A673 (cell line): Measurements from ENCODE around the gene KRTAP26-1. TPM values are rescaled to one million over a fixed set of nuclear protein-coding genes. Genes with fewer than 3 reads are reported as not detected.

Experiments
- BruUV-seq: library from RNA; stranded (reverse); fragments of 400-500 nt; replicated peaks from 2 replicates; lab custom pipeline; 2021; lab: Mats Ljungman, UMichigan
- CTCF ChIA-PET: fragments of 300-600 bp; sonication (Branson Sonifier 250); formaldehyde crosslinking; loops from one replicate; lab custom pipeline; 2022; ENCODE audit warnings: antibody characterized with exemption; lab: Charles Lee
- POLR2A ChIA-PET: fragments of 300-600 bp; sonication (Branson Sonifier 250); formaldehyde crosslinking; loops from one replicate; lab custom pipeline; 2022; ENCODE audit warnings: antibody characterized with exemption; ENCODE audit not compliant: low non-redundant PET; lab: Charles Lee
- DNase-seq: peaks from one replicate; pipeline ENCODE4 v3.0.0-alpha.2; 2015; ENCODE audit warnings: low spot score
- H3K27ac ChIP-seq: fragments of 200-600 bp; sonication (generic); 2 replicates; pipeline ENCODE4 v1.5.1; 2016; ENCODE audit warnings: mixed run types, low read depth, mild to moderate bottlenecking, mixed read lengths, antibody characterized with exemption, low read length; ENCODE audit not compliant: poor library complexity, severe bottlenecking
- H3K27me3 ChIP-seq: fragments of 200-600 bp; sonication (generic); replicated peaks from 2 replicates; pipeline ENCODE4 v1.6.1; 2017; ENCODE audit warnings: mixed run types, low read depth, mild to moderate bottlenecking, mixed read lengths, antibody characterized with exemption, low read length; ENCODE audit not compliant: insufficient read depth, poor library complexity
- H3K36me3 ChIP-seq: fragments of 200-600 bp; sonication (generic); 2 replicates; pipeline ENCODE4 v1.6.1; 2016; ENCODE audit warnings: mixed run types, mild to moderate bottlenecking, mixed read lengths, antibody characterized with exemption, low read length; ENCODE audit not compliant: insufficient read depth, poor library complexity, severe bottlenecking
- H3K4me1 ChIP-seq: fragments of 200-600 bp; sonication (generic); 2 replicates; pipeline ENCODE4 v1.6.1; 2017; ENCODE audit warnings: mixed run types, mild to moderate bottlenecking, mixed read lengths, antibody characterized with exemption, low read length; ENCODE audit not compliant: insufficient read depth, poor library complexity, severe bottlenecking
- H3K4me3 ChIP-seq: fragments of 200-600 bp; sonication (generic); 2 replicates; pipeline ENCODE4 v1.5.1; 2016; ENCODE audit warnings: low read depth, mixed run types, mild to moderate bottlenecking, mixed read lengths, low read length; ENCODE audit not compliant: poor library complexity, severe bottlenecking
- H3K9me3 ChIP-seq: fragments of 200-600 bp; sonication (generic); 2 replicates; pipeline ENCODE4 v1.6.1; 2016; ENCODE audit warnings: mixed run types, low read depth, mild to moderate bottlenecking, mixed read lengths, antibody characterized with exemption, low read length; ENCODE audit not compliant: poor library complexity, severe bottlenecking
- CTCF ChIP-seq: fragments of 300-800, 200-600 bp; sonication (generic); conservative IDR thresholded peaks from 2 replicates; pipeline ENCODE4 v1.5.1; 2017; ENCODE audit warnings: low read depth, mild to moderate bottlenecking, antibody characterized with exemption, low read length, moderate library complexity, mixed read lengths
- EZH2 ChIP-seq: fragments of 200-600 bp; sonication (generic); IDR thresholded peaks from 2 replicates; pipeline ENCODE4 v1.6.1; 2017; ENCODE audit warnings: borderline replicate concordance, low read depth, mild to moderate bottlenecking, mixed read lengths, antibody characterized with exemption, low read length; ENCODE audit not compliant: poor library complexity, severe bottlenecking
- intact Hi-C: fragments of 100-400 bp; cut with micrococcal nuclease; formaldehyde crosslinking; loops from one replicate; pipeline ENCODE4 v1.10.0; 2022; ENCODE audit not compliant: unreplicated experiment
- total RNA-seq: library from RNA; stranded (reverse); gene quantifications from 2 replicates; pipeline ENCODE4 v1.2.3, GENCODE V29; 2021

Gene KRTAP26-1
- total RNA-seq, 1 experiment from 2014 or later: not detected

DNA sequence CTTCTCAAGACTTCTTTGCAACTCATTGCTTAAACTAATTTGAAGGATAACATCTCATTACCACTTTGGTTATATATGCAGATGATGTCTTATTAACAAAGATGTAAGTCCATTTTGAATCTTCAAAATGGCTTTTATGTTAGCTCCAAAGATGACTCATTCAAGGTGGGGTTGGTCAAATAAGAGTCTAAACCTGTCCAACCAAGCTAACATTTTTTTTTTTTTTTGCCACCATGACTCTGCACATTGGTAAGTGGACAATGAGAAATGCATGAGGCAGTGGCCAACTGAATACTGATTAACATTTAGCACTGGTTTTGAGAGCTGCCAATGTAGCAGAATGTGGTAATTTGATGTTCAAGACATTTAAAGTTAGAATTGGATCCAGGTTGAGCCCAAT is 17.7 kb upstream of the KRTAP26-1 start:
- Histone ChIP-seq H3K27me3 (no peaks in the 10 kb centered on the region), H3K9me3 (no peaks in the 10 kb centered on the region), H3K27ac (no peak overlapping the region), H3K4me1 (no peaks in the 10 kb centered on the region), H3K36me3 (no peaks in the 10 kb centered on the region), H3K4me3 (no peak overlapping the region)
- intact Hi-C loops: no loop called here
- no TSS peak for BruUV-seq
- POLR2A ChIA-PET: no interaction called here
- DNase-seq: no peak
- TF ChIP-seq CTCF (no peak), EZH2 (no peak)
- CTCF ChIA-PET: interaction anchor here (0.6 kb wide), 1 partner anchor 902 kb away, joined by 6 read pairs; no protein-coding TSS in a partner anchor

DNA sequence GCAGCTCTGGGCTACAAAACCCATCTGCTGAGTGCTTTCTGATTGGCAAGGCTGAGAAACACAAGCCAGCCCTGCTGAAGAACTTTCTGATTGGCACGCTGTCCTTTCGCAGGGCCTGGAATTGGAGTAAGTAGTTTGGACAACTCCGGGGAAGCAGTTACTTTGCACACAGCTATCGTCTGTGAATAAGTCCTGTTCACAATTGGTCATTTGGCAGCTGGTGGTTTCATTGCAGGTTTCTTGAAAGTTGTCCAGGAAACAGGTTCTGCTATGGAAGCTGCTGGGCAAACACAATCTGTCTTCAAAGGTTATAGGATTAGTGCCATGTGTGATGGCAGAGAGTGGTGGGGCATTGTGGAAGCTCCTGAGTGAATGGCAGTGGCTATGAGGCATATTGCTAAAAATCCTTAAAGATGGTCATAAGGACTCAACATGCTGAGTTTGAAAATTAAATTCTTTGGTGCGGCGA is 17.2 kb upstream of the KRTAP26-1 start, which contains the start of gene KRTAP27-1:
Gene KRTAP27-1, minus strand, starts transcription at position 419 of the 469 bp plus-strand sequence. Its CDS starts 26 bp downstream, at position 393.
- BruUV-seq: no TSS peak
- no peaks in the 10 kb centered on the region for H3K4me1 ChIP-seq

GRCh38 chr21:30336596-30336995 is 16.5 kb upstream of the KRTAP26-1 start:
- BruUV-seq: no TSS peak
- intact Hi-C loops: no loop called here
- Histone ChIP-seq H3K9me3 (no peaks in the 10 kb centered on the region), H3K27me3 (peaks cover 2% of the 10 kb centered on the region), H3K4me1 (no peaks in the 10 kb centered on the region), H3K36me3 (no peaks in the 10 kb centered on the region), H3K4me3 (no peak overlapping the region), H3K27ac (no peak overlapping the region)
- no peak for TF ChIP-seq CTCF
- no peak for TF ChIP-seq EZH2
- CTCF ChIA-PET: no interaction called here
- POLR2A ChIA-PET: no interaction called here
- DNase-seq: no peak

More for the DNA sequence above, 17.2 kb upstream of the KRTAP26-1 start, which contains the start of gene KRTAP27-1:
- H3K27ac ChIP-seq: no peak within 1 kb of the TSS
- ChIA-PET CTCF (no interaction called here), POLR2A (no interaction called here)
- H3K4me3 ChIP-seq: no peak within 1 kb of the TSS
- TF ChIP-seq EZH2 (no peak), CTCF (no peak)
- H3K9me3 ChIP-seq: no peaks in the 10 kb centered on the region
- no peaks in the 10 kb centered on the region for H3K36me3 ChIP-seq
- DNase-seq: no peak
- no peaks in the 10 kb centered on the region for H3K27me3 ChIP-seq
- intact Hi-C loops: no loop called here
